HCT116 (cell line): ENCODE results near the gene IL1RAPL2. TPM values are rescaled to one million over a fixed set of nuclear protein-coding genes. Genes with fewer than 3 reads are reported as not detected.

Source experiments
- ATAC-seq: fragments of 200-7000 bp; cut with Tn5 transposase; 2 replicates; pipeline ENCODE4 v1.9.1; 2020; ENCODE audit warnings: mild to moderate bottlenecking, moderate library complexity
- BruUV-seq: library from RNA; stranded (reverse); fragments of 400-500 nt; replicated peaks from 2 replicates; lab custom pipeline; 2021; lab: Mats Ljungman, UMichigan
- CTCF ChIA-PET: fragments of 300-600 bp; sonication (Branson Sonifier 250); formaldehyde crosslinking; loops from one replicate; lab custom pipeline; 2021; ENCODE audit warnings: antibody characterized with exemption; lab: Charles Lee
- POLR2A ChIA-PET: fragments of 300-600, 350-600 bp; sonication (Branson Sonifier 250); formaldehyde crosslinking; loops from one replicate; lab custom pipeline; 2021; ENCODE audit warnings: antibody characterized with exemption; lab: Charles Lee
- RAD21 ChIA-PET, 2 experiments: fragments of 300-600 bp; sonication (Branson Sonifier 250); formaldehyde crosslinking; loops; one replicate each; lab custom pipeline; 2023; ENCODE audit warnings: low total read pairs in 2 of 2; ENCODE audit not compliant: uncharacterized antibody in 2 of 2, unreplicated experiment in 2 of 2, low non-redundant PET in 1 of 2; lab: Charles Lee
- DNase-seq: peaks from one replicate; pipeline ENCODE4 v3.0.0-alpha.2; 2010; ENCODE audit warnings: low read depth, low spot score
- H2AFZ ChIP-seq: fragments of 200-600 bp; shearing (Covaris generic), sonication (generic); 2 replicates; pipeline ENCODE4 v1.6.1; 2017; ENCODE audit warnings: low read depth, mixed run types, mixed read lengths, antibody characterized with exemption, low read length; ENCODE audit not compliant: poor library complexity, severe bottlenecking
- H3K27ac ChIP-seq: 2 replicates; pipeline ENCODE4 v1.5.1; 2012; ENCODE audit warnings: low read depth, low read length
- H3K27me3 ChIP-seq: fragments of 200-600 bp; sonication (generic); 2 replicates; pipeline ENCODE4 v1.6.1; 2016; ENCODE audit warnings: mixed run types, low read length, mixed read lengths; ENCODE audit not compliant: insufficient read depth
- H3K36me3 ChIP-seq, 2 experiments: fragments of 200-500 bp in 1 of 2; fragments of 200-600 bp in 1 of 2; sonication (Bioruptor generic) in 1 of 2; sonication (generic) in 1 of 2; 2 replicates each; pipeline versions ENCODE4 v1.5.1 to v1.6.1; 2014 to 2016; ENCODE audit warnings: low read length in 2 of 2, inconsistent platforms in 1 of 2, mixed read lengths in 1 of 2, mixed run types in 1 of 2; ENCODE audit not compliant: insufficient read depth in 2 of 2, control insufficient read depth in 1 of 2
- H3K4me1 ChIP-seq, 2 experiments: fragments of 200-600 bp in 1 of 2; sonication (generic) in 1 of 2; 2 replicates each; pipeline versions ENCODE4 v1.5.1 to v1.6.1; 2012 to 2017; ENCODE audit warnings: low read length in 2 of 2, inconsistent platforms in 1 of 2, mild to moderate bottlenecking in 1 of 2, mixed read lengths in 1 of 2, mixed run types in 1 of 2, moderate library complexity in 1 of 2; ENCODE audit not compliant: insufficient read depth in 2 of 2, control insufficient read depth in 1 of 2
- H3K4me2 ChIP-seq: fragments of 200-600 bp; sonication (generic); 2 replicates; pipeline ENCODE4 v1.6.1; 2017; ENCODE audit warnings: mixed run types, low read length, mixed read lengths
- H3K4me3 ChIP-seq, 2 experiments: fragments of 200-600 bp in 1 of 2; sonication (generic) in 1 of 2; replicated peaks in 1 of 2; 2 replicates each; pipeline ENCODE4 v1.5.1; 2011 to 2016; ENCODE audit warnings: low read length in 2 of 2, control low read depth in 1 of 2, low read depth in 1 of 2, mild to moderate bottlenecking in 1 of 2, mixed read lengths in 1 of 2, mixed run types in 1 of 2
- H3K79me2 ChIP-seq: fragments of 200-600 bp; sonication (generic); 2 replicates; pipeline ENCODE4 v1.6.1; 2017; ENCODE audit warnings: mild to moderate bottlenecking, mixed run types, low read length, moderate library complexity, mixed read lengths; ENCODE audit not compliant: insufficient read depth
- H3K9ac ChIP-seq: fragments of 200-600 bp; sonication (generic); 2 replicates; pipeline ENCODE4 v1.6.1; 2016; ENCODE audit warnings: low read length, mixed read lengths
- H3K9me2 ChIP-seq: fragments of 200-600 bp; sonication (generic), shearing (Covaris generic); 2 replicates; pipeline ENCODE4 v1.6.1; 2017; ENCODE audit warnings: mixed run types, mild to moderate bottlenecking, moderate library complexity; ENCODE audit not compliant: insufficient read depth
- H3K9me3 ChIP-seq, 2 experiments: fragments of 200-500 bp in 1 of 2; fragments of 200-600 bp in 1 of 2; sonication (Bioruptor generic) in 1 of 2; sonication (generic) in 1 of 2; 2 replicates each; pipeline ENCODE4 v1.6.1; 2014 to 2017; ENCODE audit warnings: low read length in 2 of 2, mixed read lengths in 2 of 2, inconsistent platforms in 1 of 2, low read depth in 1 of 2, mild to moderate bottlenecking in 1 of 2, mixed run types in 1 of 2, moderate library complexity in 1 of 2; ENCODE audit not compliant: control insufficient read depth in 1 of 2, insufficient read depth in 1 of 2
- H4K20me1 ChIP-seq: fragments of 200-600 bp; sonication (generic), shearing (Covaris generic); 2 replicates; pipeline ENCODE4 v1.6.1; 2017; ENCODE audit warnings: mixed run types, mild to moderate bottlenecking, moderate library complexity; ENCODE audit not compliant: insufficient read depth
- EGR1 ChIP-seq: IDR thresholded peaks from 2 replicates; pipeline ENCODE4 v1.6.1; 2012; ENCODE audit warnings: low read depth
- JUND ChIP-seq: IDR thresholded peaks from 2 replicates; pipeline ENCODE4 v1.6.1; 2012
- RAD21 ChIP-seq: IDR thresholded peaks from 2 replicates; pipeline ENCODE4 v1.6.1; 2012; ENCODE audit warnings: low read depth, mild to moderate bottlenecking
- SP1 ChIP-seq: IDR thresholded peaks from 2 replicates; pipeline ENCODE4 v1.6.1; 2012; ENCODE audit warnings: low read depth
- YY1 ChIP-seq: IDR thresholded peaks from 2 replicates; pipeline ENCODE4 v1.6.1; 2011; ENCODE audit warnings: low read length, low read depth, moderate library complexity, mild to moderate bottlenecking; ENCODE audit not compliant: insufficient replicate concordance; ENCODE audit errors: extremely low read depth
- intact Hi-C: fragments of 100-400 bp; cut with micrococcal nuclease; formaldehyde crosslinking; loops from 2 replicates; pipeline ENCODE4 v1.10.0; 2022
- total RNA-seq: library from RNA; stranded (reverse); gene quantifications from one replicate; pipeline ENCODE4 v1.2.1, GENCODE V29; 2021; ENCODE audit not compliant: unreplicated experiment
- TF ChIP-seq, protein P1 (sequence below): IDR thresholded peaks from 2 replicates; pipeline ENCODE4 v1.6.1; 2012; ENCODE audit warnings: low read depth
- TF ChIP-seq, protein P2 (sequence below), 3 experiments: fragments of 200-600 bp in 1 of 3; sonication (generic) in 1 of 3; IDR thresholded peaks in 2 of 3; conservative IDR thresholded peaks in 1 of 3; 2 replicates each; pipeline ENCODE4 v1.5.1; 2012 to 2017; ENCODE audit warnings: low read depth in 2 of 3, low read length in 2 of 3, antibody characterized with exemption in 1 of 3, borderline replicate concordance in 1 of 3, control low read depth in 1 of 3, mild to moderate bottlenecking in 1 of 3, mixed read lengths in 1 of 3, mixed run types in 1 of 3, moderate library complexity in 1 of 3; ENCODE audit not compliant: insufficient read depth in 1 of 3
- TF ChIP-seq, protein P3 (sequence below): IDR thresholded peaks from 2 replicates; pipeline ENCODE4 v1.6.1; 2012

Gene IL1RAPL2
- total RNA-seq, 1 experiment from 2014 or later = not detected

DNA sequence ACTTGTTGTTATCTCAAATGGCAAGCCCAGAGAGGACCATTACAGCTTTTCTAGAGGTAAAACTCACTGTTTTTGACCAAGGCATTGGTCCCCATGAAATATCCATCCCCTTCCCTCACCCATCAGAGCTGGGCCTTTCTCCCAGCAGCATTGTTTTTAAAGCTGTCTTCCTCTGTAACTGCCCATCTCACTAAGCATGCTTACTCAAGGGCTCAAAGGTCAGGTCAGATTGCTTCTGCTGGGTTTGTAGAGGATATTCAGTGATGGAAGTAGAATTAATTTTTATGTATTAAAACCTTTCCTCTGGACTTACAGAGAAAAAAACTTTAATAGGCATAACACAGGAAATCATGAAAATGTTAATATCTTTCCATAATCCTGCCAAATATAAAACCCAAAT, 643.4 kb downstream of the IL1RAPL2 start (continued):
- TF ChIP-seq, protein P1, sequence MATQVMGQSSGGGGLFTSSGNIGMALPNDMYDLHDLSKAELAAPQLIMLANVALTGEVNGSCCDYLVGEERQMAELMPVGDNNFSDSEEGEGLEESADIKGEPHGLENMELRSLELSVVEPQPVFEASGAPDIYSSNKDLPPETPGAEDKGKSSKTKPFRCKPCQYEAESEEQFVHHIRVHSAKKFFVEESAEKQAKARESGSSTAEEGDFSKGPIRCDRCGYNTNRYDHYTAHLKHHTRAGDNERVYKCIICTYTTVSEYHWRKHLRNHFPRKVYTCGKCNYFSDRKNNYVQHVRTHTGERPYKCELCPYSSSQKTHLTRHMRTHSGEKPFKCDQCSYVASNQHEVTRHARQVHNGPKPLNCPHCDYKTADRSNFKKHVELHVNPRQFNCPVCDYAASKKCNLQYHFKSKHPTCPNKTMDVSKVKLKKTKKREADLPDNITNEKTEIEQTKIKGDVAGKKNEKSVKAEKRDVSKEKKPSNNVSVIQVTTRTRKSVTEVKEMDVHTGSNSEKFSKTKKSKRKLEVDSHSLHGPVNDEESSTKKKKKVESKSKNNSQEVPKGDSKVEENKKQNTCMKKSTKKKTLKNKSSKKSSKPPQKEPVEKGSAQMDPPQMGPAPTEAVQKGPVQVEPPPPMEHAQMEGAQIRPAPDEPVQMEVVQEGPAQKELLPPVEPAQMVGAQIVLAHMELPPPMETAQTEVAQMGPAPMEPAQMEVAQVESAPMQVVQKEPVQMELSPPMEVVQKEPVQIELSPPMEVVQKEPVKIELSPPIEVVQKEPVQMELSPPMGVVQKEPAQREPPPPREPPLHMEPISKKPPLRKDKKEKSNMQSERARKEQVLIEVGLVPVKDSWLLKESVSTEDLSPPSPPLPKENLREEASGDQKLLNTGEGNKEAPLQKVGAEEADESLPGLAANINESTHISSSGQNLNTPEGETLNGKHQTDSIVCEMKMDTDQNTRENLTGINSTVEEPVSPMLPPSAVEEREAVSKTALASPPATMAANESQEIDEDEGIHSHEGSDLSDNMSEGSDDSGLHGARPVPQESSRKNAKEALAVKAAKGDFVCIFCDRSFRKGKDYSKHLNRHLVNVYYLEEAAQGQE = no peak
- TF ChIP-seq JUND (no peak), YY1 (no peak), RAD21 (no peak), EGR1 (no peak), SP1 (no peak)
- TF ChIP-seq, protein P2, sequence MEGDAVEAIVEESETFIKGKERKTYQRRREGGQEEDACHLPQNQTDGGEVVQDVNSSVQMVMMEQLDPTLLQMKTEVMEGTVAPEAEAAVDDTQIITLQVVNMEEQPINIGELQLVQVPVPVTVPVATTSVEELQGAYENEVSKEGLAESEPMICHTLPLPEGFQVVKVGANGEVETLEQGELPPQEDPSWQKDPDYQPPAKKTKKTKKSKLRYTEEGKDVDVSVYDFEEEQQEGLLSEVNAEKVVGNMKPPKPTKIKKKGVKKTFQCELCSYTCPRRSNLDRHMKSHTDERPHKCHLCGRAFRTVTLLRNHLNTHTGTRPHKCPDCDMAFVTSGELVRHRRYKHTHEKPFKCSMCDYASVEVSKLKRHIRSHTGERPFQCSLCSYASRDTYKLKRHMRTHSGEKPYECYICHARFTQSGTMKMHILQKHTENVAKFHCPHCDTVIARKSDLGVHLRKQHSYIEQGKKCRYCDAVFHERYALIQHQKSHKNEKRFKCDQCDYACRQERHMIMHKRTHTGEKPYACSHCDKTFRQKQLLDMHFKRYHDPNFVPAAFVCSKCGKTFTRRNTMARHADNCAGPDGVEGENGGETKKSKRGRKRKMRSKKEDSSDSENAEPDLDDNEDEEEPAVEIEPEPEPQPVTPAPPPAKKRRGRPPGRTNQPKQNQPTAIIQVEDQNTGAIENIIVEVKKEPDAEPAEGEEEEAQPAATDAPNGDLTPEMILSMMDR (IDR thresholded peaks at IDR 0.05 in 2 of 3, conservative IDR thresholded peaks at IDR 0.05 in 1 of 3; ENCODE audit: borderline replicate concordance in 1 of 3, insufficient read depth in 1 of 3, low read depth in 2 of 3, low read length in 2 of 3) = no peak
- TF ChIP-seq, protein P3, sequence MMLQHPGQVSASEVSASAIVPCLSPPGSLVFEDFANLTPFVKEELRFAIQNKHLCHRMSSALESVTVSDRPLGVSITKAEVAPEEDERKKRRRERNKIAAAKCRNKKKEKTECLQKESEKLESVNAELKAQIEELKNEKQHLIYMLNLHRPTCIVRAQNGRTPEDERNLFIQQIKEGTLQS = no peak
- TF ChIP-seq, all 23 proteins: peak for 0

DNA sequence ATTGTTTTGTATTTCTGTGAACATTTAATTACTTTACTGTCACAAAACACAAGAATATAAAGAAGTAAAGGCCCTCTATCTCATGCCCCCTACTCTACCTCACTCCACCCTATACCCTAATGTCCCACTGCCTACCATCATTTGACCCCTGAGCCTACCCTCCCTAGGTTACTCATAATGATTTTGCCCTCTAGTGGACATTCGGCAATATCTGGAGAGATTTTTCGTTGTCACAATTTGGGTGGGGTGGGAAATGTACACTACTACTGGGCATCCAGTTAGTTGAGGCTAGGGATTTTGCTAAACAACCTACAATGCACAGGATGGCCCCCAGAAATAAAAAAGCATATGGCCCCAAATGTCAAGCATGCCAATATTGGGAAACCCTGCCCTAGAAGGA, 644.3 kb downstream of the IL1RAPL2 start:
- Histone ChIP-seq H3K9ac (no peak overlapping the region), H2AFZ (no peak overlapping the region), H3K79me2 (no peaks in the 10 kb centered on the region), H3K27me3 (no peaks in the 10 kb centered on the region), H3K4me2 (no peak overlapping the region), H4K20me1 (no peaks in the 10 kb centered on the region), H3K9me2 (no peaks in the 10 kb centered on the region), H3K36me3 (no peaks in the 10 kb centered on the region), H3K27ac (no peak overlapping the region), H3K4me1 (no peaks in the 10 kb centered on the region), H3K9me3 (no peaks in the 10 kb centered on the region), H3K4me3 (no peak overlapping the region)
- ChIA-PET POLR2A (no interaction called here), CTCF (no interaction called here), RAD21 (no interaction called here)
- DNase-seq (no peak), ATAC-seq (no peak)
- no TSS peak for BruUV-seq
- intact Hi-C loops = no loop called here
- TF ChIP-seq, protein P2 (IDR thresholded peaks at IDR 0.05 in 2 of 3, conservative IDR thresholded peaks at IDR 0.05 in 1 of 3; ENCODE audit: borderline replicate concordance in 1 of 3, insufficient read depth in 1 of 3, low read depth in 2 of 3, low read length in 2 of 3) = peak in 1 of 3 experiments; percentile 38; a peak in 2 of 6 replicates
- TF ChIP-seq, protein P3 = no peak
